Left ventricle myocardium inferior (tissue), 1 donor: ENCODE measurements around the gene AQR. TPM values are rescaled to one million over a fixed set of nuclear protein-coding genes. Genes with fewer than 3 reads are reported as not detected.
A peak's percentile ranks its signal among the peaks of the same experiment; 100 is the strongest.

Experiments used
- DNase-seq: peaks from one replicate; pipeline ENCODE4 v3.0.0-alpha.2; 2020
- H3K27ac ChIP-seq: fragments of 200-600 bp; replicated peaks from 2 replicates; pipeline ENCODE4 v1.8.0; 2021
- H3K27me3 ChIP-seq: fragments of 200-600 bp; 2 replicates; pipeline ENCODE4 v1.8.0; 2021; ENCODE audit warnings: low read depth
- H3K36me3 ChIP-seq: fragments of 200-600 bp; 2 replicates; pipeline ENCODE4 v1.8.0; 2021
- H3K4me1 ChIP-seq: fragments of 200-600 bp; 2 replicates; pipeline ENCODE4 v1.8.0; 2021
- H3K4me3 ChIP-seq: fragments of 200-600 bp; 2 replicates; pipeline ENCODE4 v1.8.0; 2021; ENCODE audit warnings: mild to moderate bottlenecking, moderate library complexity
- H3K9me3 ChIP-seq: fragments of 200-600 bp; replicated peaks from 2 replicates; pipeline ENCODE4 v1.8.0; 2021
- intact Hi-C: fragments of 100-400 bp; cut with micrococcal nuclease; formaldehyde crosslinking; loops from one replicate; pipeline ENCODE4 v1.11.0; 2022
- total RNA-seq: library from RNA; stranded (reverse); fragmentation: NEBNext Ultra II Directional; extraction: Animal tissue kit (Norgen Biotek cat#: 25700); gene quantifications from one replicate; pipeline ENCODE4 v1.2.1, GENCODE V29; 2021
- TF ChIP-seq, protein P1 (sequence below): fragments of 200-600 bp; IDR thresholded peaks from 2 replicates; pipeline ENCODE4 v1.8.0; 2021; ENCODE audit warnings: antibody characterized with exemption, mild to moderate bottlenecking, borderline replicate concordance
- donor health status: DM: no; HTN: yes; CAD: no; lungs with severe emphysema.

AQR gene
- total RNA-seq, 1 donor from 2014 or later, result 9.8 TPM

DNA sequence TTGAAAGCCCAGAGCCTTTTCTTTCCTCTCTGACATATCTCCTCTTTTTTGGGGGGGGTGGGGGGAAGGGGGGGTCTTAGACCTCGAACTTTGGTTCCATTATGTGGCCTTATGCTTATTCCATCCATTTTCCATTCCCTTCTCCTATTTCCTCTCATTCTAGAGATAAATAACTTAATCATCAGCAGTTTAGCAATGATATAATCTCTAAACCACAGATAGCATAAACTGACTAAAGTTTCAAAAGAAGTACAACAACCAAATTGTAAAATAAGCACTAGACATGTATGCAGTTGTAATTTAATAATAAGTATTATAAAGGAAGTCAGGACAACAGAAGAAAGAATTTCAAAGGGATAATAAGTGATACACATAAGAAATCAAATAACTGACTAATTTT, 64.5 kb downstream of the AQR start:
- TF ChIP-seq, protein P1, sequence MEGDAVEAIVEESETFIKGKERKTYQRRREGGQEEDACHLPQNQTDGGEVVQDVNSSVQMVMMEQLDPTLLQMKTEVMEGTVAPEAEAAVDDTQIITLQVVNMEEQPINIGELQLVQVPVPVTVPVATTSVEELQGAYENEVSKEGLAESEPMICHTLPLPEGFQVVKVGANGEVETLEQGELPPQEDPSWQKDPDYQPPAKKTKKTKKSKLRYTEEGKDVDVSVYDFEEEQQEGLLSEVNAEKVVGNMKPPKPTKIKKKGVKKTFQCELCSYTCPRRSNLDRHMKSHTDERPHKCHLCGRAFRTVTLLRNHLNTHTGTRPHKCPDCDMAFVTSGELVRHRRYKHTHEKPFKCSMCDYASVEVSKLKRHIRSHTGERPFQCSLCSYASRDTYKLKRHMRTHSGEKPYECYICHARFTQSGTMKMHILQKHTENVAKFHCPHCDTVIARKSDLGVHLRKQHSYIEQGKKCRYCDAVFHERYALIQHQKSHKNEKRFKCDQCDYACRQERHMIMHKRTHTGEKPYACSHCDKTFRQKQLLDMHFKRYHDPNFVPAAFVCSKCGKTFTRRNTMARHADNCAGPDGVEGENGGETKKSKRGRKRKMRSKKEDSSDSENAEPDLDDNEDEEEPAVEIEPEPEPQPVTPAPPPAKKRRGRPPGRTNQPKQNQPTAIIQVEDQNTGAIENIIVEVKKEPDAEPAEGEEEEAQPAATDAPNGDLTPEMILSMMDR, result no peak
- intact Hi-C loops, result no loop called here

DNA sequence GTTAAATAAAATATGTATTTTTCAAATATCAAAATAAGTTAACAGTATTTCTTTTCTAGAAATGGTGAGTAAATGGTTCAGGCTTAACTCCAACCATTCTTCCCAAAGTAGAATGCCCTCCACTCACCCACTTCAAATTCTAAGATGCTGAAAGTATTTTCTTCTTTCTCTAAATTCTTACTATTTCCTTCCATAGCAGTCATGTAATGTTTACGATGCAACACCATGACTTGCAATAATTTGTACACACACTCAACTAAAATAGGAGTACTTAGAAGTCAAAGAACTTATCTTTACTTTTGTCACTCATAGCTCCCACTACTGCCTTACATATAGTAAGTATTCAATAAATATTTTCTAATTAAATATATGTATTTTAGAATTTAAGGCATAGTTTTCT, 65.0 kb downstream of the AQR start:
- DNase-seq, result no peak
- Histone ChIP-seq H3K4me1 (no peaks in the 10 kb centered on the region), H3K27ac (no peak overlapping the region), H3K36me3 (peaks cover 68% of the 10 kb centered on the region), H3K27me3 (no peaks in the 10 kb centered on the region), H3K9me3 (no peaks in the 10 kb centered on the region), H3K4me3 (no peak overlapping the region)
- intact Hi-C loops, result no loop called here
- TF ChIP-seq, protein P1, result no peak

More for the DNA sequence above, 64.5 kb downstream of the AQR start:
- Histone ChIP-seq H3K4me3 (no peak overlapping the region), H3K27me3 (no peaks in the 10 kb centered on the region), H3K36me3 (peaks cover 69% of the 10 kb centered on the region), H3K27ac (no peak overlapping the region), H3K9me3 (no peaks in the 10 kb centered on the region), H3K4me1 (no peaks in the 10 kb centered on the region)
- DNase-seq, result no peak

DNA sequence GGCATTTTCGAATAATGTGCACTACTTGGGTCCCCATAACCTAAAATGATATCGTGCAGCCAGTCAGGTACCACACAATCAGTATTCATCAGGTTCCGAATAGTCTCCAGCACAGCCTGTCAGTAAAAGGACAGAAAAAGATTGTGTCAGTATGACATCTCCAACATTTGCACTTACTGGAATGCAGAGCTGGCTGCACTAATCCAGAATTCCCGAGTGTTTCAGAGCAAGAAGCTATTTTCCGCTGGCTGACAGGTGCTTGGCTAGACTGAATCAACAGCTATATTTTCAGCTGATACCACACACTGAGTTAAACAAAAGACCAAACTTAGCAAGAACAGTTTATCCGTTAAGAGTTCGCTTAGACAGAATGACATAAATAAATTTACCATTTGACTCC, 68.8 kb downstream of the AQR start:
- no peak for DNase-seq
- TF ChIP-seq, protein P1, result no peak
- peak overlapping the region; percentile 47 for H3K27ac ChIP-seq
- H3K4me1 ChIP-seq, result no peaks in the 10 kb centered on the region
- H3K9me3 ChIP-seq, result no peaks in the 10 kb centered on the region
- H3K27me3 ChIP-seq, result no peaks in the 10 kb centered on the region
- H3K36me3 ChIP-seq, result peaks cover 65% of the 10 kb centered on the region
- no peak overlapping the region for H3K4me3 ChIP-seq
- intact Hi-C loops, result no loop called here

DNA sequence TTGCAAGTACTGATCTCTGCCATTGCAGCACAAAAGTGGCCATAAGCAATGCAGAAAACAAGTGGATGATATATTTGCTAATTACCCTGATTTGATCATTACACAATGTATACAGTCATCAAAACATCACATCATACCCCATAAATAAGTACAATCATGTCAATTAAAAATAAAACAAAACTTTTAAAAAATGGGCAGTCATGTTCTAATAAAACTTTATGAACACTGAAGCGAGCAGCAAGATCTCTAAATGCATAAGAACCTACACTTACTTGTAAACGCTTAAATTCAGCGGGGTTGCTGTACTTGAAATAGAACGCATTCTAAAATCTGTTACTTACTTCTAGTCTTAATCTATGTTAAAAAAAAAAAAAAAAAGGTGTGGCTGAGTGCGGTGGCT, 73.4 kb downstream of the AQR start:
- DNase-seq, result no peak
- intact Hi-C loops, result no loop called here
- Histone ChIP-seq H3K4me1 (no peaks in the 10 kb centered on the region), H3K36me3 (peaks cover 86% of the 10 kb centered on the region), H3K27ac (no peak overlapping the region), H3K4me3 (no peak overlapping the region), H3K27me3 (no peaks in the 10 kb centered on the region), H3K9me3 (peaks cover 11% of the 10 kb centered on the region)
- TF ChIP-seq, protein P1, result no peak

DNA sequence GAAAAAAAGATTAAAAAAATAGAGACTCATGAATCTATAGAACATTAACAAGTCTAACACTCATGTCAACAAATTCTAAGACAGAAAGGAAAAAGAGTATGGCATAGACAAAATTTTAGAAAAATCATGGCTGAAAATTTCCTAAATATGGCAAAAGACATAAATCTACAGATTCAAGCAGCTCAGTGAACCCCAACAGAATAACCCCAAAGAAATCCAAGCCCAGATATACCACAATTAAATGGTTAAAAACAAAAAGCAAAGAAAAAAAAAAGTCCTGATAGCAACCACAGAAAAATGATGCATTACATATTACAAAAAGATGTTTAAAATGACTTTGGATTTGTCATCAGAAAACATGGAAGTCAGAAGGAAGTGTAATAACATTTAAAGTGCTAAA, 75.6 kb downstream of the AQR start:
- TF ChIP-seq, protein P1, result no peak
- H3K36me3 ChIP-seq, result peaks cover 93% of the 10 kb centered on the region
- intact Hi-C loops, result no loop called here

More for the DNA sequence above, 75.6 kb downstream of the AQR start:
- Histone ChIP-seq H3K4me3 (no peak overlapping the region), H3K9me3 (peaks cover 11% of the 10 kb centered on the region), H3K4me1 (no peaks in the 10 kb centered on the region), H3K27ac (no peak overlapping the region), H3K27me3 (no peaks in the 10 kb centered on the region)
- DNase-seq, result no peak
